Measurements from ENCODE around the gene EIF5B.

Gene EIF5B

GRCh38 chr2:99404797-99405669 is 67.8 kb downstream of the EIF5B start:
- peaks cover 6% of the 10 kb centered on the region; the same call in 1 of the 2 replicates for H3K36me3 ChIP-seq (ENCODE audit: control insufficient read depth, insufficient read depth, low read length)
- no peaks in the 10 kb centered on the region for H3K9me3 ChIP-seq (ENCODE audit: control insufficient read depth, insufficient read depth, low read length)
- H3K4me3 ChIP-seq (ENCODE audit: low read length) = no peak overlapping the region
- no peaks in the 10 kb centered on the region for H3K27me3 ChIP-seq (ENCODE audit: control insufficient read depth, insufficient read depth, low read length)
- no CpG with 5 or more reads among the region's 5 CpGs for WGBS (ENCODE audit: insufficient coverage, insufficient read length)
- no peak overlapping the region for H3K27ac ChIP-seq (ENCODE audit: low read length)
- no peak for DNase-seq (ENCODE audit: low read depth, low spot score)
- H3K4me1 ChIP-seq (ENCODE audit: control insufficient read depth, insufficient read depth, low read length) = no peaks in the 10 kb centered on the region

GRCh38 chr2:99406137-99406536 is 68.9 kb downstream of the EIF5B start:
- no peaks in the 10 kb centered on the region for H3K9me3 ChIP-seq (ENCODE audit: control insufficient read depth, insufficient read depth, low read length)
- H3K27ac ChIP-seq (ENCODE audit: low read length) = no peak overlapping the region
- no peak overlapping the region for H3K4me3 ChIP-seq (ENCODE audit: low read length)
- no CpG with 5 or more reads among the region's 6 CpGs for WGBS (ENCODE audit: insufficient coverage, insufficient read length)
- no peak for DNase-seq (ENCODE audit: low read depth, low spot score)
- H3K4me1 ChIP-seq (ENCODE audit: control insufficient read depth, insufficient read depth, low read length) = no peaks in the 10 kb centered on the region
- H3K27me3 ChIP-seq (ENCODE audit: control insufficient read depth, insufficient read depth, low read length) = no peaks in the 10 kb centered on the region
- H3K36me3 ChIP-seq (ENCODE audit: control insufficient read depth, insufficient read depth, low read length) = peaks cover 10% of the 10 kb centered on the region; the same call in 1 of the 2 replicates

GRCh38 chr2:99410276-99410675 is 73.1 kb downstream of the EIF5B start:
- Histone ChIP-seq H3K4me3 (ENCODE audit: low read length) (no peak overlapping the region), H3K27ac (ENCODE audit: low read length) (no peak overlapping the region), H3K27me3 (ENCODE audit: control insufficient read depth, insufficient read depth, low read length) (no peaks in the 10 kb centered on the region), H3K4me1 (ENCODE audit: control insufficient read depth, insufficient read depth, low read length) (no peaks in the 10 kb centered on the region), H3K9me3 (ENCODE audit: control insufficient read depth, insufficient read depth, low read length) (no peaks in the 10 kb centered on the region), H3K36me3 (ENCODE audit: control insufficient read depth, insufficient read depth, low read length) (peaks cover 7% of the 10 kb centered on the region; the same call in 1 of the 2 replicates)
- DNase-seq (ENCODE audit: low read depth, low spot score) = no peak
- WGBS (ENCODE audit: insufficient coverage, insufficient read length) = no CpG with 5 or more reads among the region's 4 CpGs

- no CpG with 5 or more reads among the region's 1 CpG for WGBS (ENCODE audit: insufficient coverage, insufficient read length)
- DNase-seq (ENCODE audit: low read depth, low spot score) = no peak
- Histone ChIP-seq H3K4me3 (ENCODE audit: low read length) (no peak overlapping the region), H3K9me3 (ENCODE audit: control insufficient read depth, insufficient read depth, low read length) (no peaks in the 10 kb centered on the region), H3K36me3 (ENCODE audit: control insufficient read depth, insufficient read depth, low read length) (peaks cover 11% of the 10 kb centered on the region; the same call in 1 of the 2 replicates), H3K4me1 (ENCODE audit: control insufficient read depth, insufficient read depth, low read length) (no peaks in the 10 kb centered on the region), H3K27me3 (ENCODE audit: control insufficient read depth, insufficient read depth, low read length) (no peaks in the 10 kb centered on the region), H3K27ac (ENCODE audit: low read length) (no peak overlapping the region)
Observed at GRCh38 chr2:99414566-99414965, 77.4 kb downstream of the EIF5B start.

- no peak for DNase-seq (ENCODE audit: low read depth, low spot score)
- Histone ChIP-seq H3K4me1 (ENCODE audit: control insufficient read depth, insufficient read depth, low read length) (no peaks in the 10 kb centered on the region), H3K27me3 (ENCODE audit: control insufficient read depth, insufficient read depth, low read length) (no peaks in the 10 kb centered on the region), H3K4me3 (ENCODE audit: low read length) (no peak overlapping the region), H3K36me3 (ENCODE audit: control insufficient read depth, insufficient read depth, low read length) (peaks cover 9% of the 10 kb centered on the region; the same call in 1 of the 2 replicates), H3K9me3 (ENCODE audit: control insufficient read depth, insufficient read depth, low read length) (no peaks in the 10 kb centered on the region), H3K27ac (ENCODE audit: low read length) (no peak overlapping the region)
- no CpG with 5 or more reads among the region's 3 CpGs for WGBS (ENCODE audit: insufficient coverage, insufficient read length)
Observed at GRCh38 chr2:99417396-99417795, 80.2 kb downstream of the EIF5B start.

GRCh38 chr2:99420031-99420430 is 82.8 kb downstream of the EIF5B start:
- no peak overlapping the region for H3K27ac ChIP-seq (ENCODE audit: low read length)
- H3K27me3 ChIP-seq (ENCODE audit: control insufficient read depth, insufficient read depth, low read length) = no peaks in the 10 kb centered on the region
- no peaks in the 10 kb centered on the region for H3K4me1 ChIP-seq (ENCODE audit: control insufficient read depth, insufficient read depth, low read length)
- H3K4me3 ChIP-seq (ENCODE audit: low read length) = no peak overlapping the region
- no peak for DNase-seq (ENCODE audit: low read depth, low spot score)
- peaks cover 13% of the 10 kb centered on the region; the same call in 1 of the 2 replicates for H3K36me3 ChIP-seq (ENCODE audit: control insufficient read depth, insufficient read depth, low read length)
- H3K9me3 ChIP-seq (ENCODE audit: control insufficient read depth, insufficient read depth, low read length) = no peaks in the 10 kb centered on the region
- no CpG with 5 or more reads among the region's 1 CpG for WGBS (ENCODE audit: insufficient coverage, insufficient read length)

- no peaks in the 10 kb centered on the region for H3K4me1 ChIP-seq (ENCODE audit: control insufficient read depth, insufficient read depth, low read length)
- peaks cover 13% of the 10 kb centered on the region; the same call in 1 of the 2 replicates for H3K36me3 ChIP-seq (ENCODE audit: control insufficient read depth, insufficient read depth, low read length)
- H3K4me3 ChIP-seq (ENCODE audit: low read length) = no peak overlapping the region
- no peak overlapping the region for H3K27ac ChIP-seq (ENCODE audit: low read length)
- no peaks in the 10 kb centered on the region for H3K27me3 ChIP-seq (ENCODE audit: control insufficient read depth, insufficient read depth, low read length)
- WGBS (ENCODE audit: insufficient coverage, insufficient read length) = no CpG with 5 or more reads among the region's 5 CpGs
- DNase-seq (ENCODE audit: low read depth, low spot score) = no peak
- no peaks in the 10 kb centered on the region for H3K9me3 ChIP-seq (ENCODE audit: control insufficient read depth, insufficient read depth, low read length)
Observed at GRCh38 chr2:99420751-99421299, 83.6 kb downstream of the EIF5B start.

- Histone ChIP-seq H3K36me3 (ENCODE audit: control insufficient read depth, insufficient read depth, low read length) (peaks cover 13% of the 10 kb centered on the region; the same call in 1 of the 2 replicates), H3K4me1 (ENCODE audit: control insufficient read depth, insufficient read depth, low read length) (no peaks in the 10 kb centered on the region), H3K27me3 (ENCODE audit: control insufficient read depth, insufficient read depth, low read length) (no peaks in the 10 kb centered on the region), H3K9me3 (ENCODE audit: control insufficient read depth, insufficient read depth, low read length) (no peaks in the 10 kb centered on the region), H3K4me3 (ENCODE audit: low read length) (no peak overlapping the region), H3K27ac (ENCODE audit: low read length) (no peak overlapping the region)
- DNase-seq (ENCODE audit: low read depth, low spot score) = no peak
- WGBS (ENCODE audit: insufficient coverage, insufficient read length) = no CpG with 5 or more reads among the region's 5 CpGs
Observed at GRCh38 chr2:99421469-99421868, 84.3 kb downstream of the EIF5B start.

- H3K4me1 ChIP-seq (ENCODE audit: control insufficient read depth, insufficient read depth, low read length) = no peaks in the 10 kb centered on the region
- no peaks in the 10 kb centered on the region for H3K9me3 ChIP-seq (ENCODE audit: control insufficient read depth, insufficient read depth, low read length)
- H3K27me3 ChIP-seq (ENCODE audit: control insufficient read depth, insufficient read depth, low read length) = no peaks in the 10 kb centered on the region
- no peak overlapping the region for H3K27ac ChIP-seq (ENCODE audit: low read length)
- H3K4me3 ChIP-seq (ENCODE audit: low read length) = no peak overlapping the region
- DNase-seq (ENCODE audit: low read depth, low spot score) = no peak
- peaks cover 13% of the 10 kb centered on the region; the same call in 1 of the 2 replicates for H3K36me3 ChIP-seq (ENCODE audit: control insufficient read depth, insufficient read depth, low read length)
- no CpG with 5 or more reads among the region's 3 CpGs for WGBS (ENCODE audit: insufficient coverage, insufficient read length)
Observed at GRCh38 chr2:99422599-99422998, 85.4 kb downstream of the EIF5B start.

- Histone ChIP-seq H3K27me3 (ENCODE audit: control insufficient read depth, insufficient read depth, low read length) (no peaks in the 10 kb centered on the region), H3K36me3 (ENCODE audit: control insufficient read depth, insufficient read depth, low read length) (peaks cover 13% of the 10 kb centered on the region; the same call in 1 of the 2 replicates), H3K4me1 (ENCODE audit: control insufficient read depth, insufficient read depth, low read length) (no peaks in the 10 kb centered on the region), H3K27ac (ENCODE audit: low read length) (no peak overlapping the region), H3K9me3 (ENCODE audit: control insufficient read depth, insufficient read depth, low read length) (no peaks in the 10 kb centered on the region), H3K4me3 (ENCODE audit: low read length) (no peak overlapping the region)
- no peak for DNase-seq (ENCODE audit: low read depth, low spot score)
Observed at GRCh38 chr2:99424371-99424770, 87.2 kb downstream of the EIF5B start.
